K562 (cell line): ENCODE measurements around the gene NAA50. TPM values are rescaled to one million over a fixed set of nuclear protein-coding genes. Genes with fewer than 3 reads are reported as not detected.

Experiments
- CBFA2T3 ChIP-seq: fragments of 450-650 bp; IDR thresholded peaks from 2 replicates; pipeline ENCODE4 v1.6.1; 2017
- CBX3 ChIP-seq, 2 experiments: IDR thresholded peaks; 1 replicate in 1 of 2; 2 replicates in 1 of 2; pipeline ENCODE4 v1.6.1; 2012; ENCODE audit warnings: inconsistent platforms in 2 of 2, low read length in 2 of 2, borderline replicate concordance in 1 of 2, control low read depth in 1 of 2
- CHD7 ChIP-seq: fragments of 200-600 bp; sonication (generic); IDR thresholded peaks from one replicate; pipeline ENCODE4 v1.6.1; 2012; ENCODE audit warnings: mild to moderate bottlenecking, low read depth, low read length, inconsistent platforms
- EWSR1 ChIP-seq: fragments of 450-650 bp; IDR thresholded peaks from 2 replicates; pipeline ENCODE4 v1.6.1; 2018; ENCODE audit warnings: borderline replicate concordance, mild to moderate bottlenecking, low read depth, moderate library complexity; ENCODE audit not compliant: partially characterized antibody
- FOXO4 ChIP-seq: fragments of 450-650 bp; formaldehyde crosslinking; IDR thresholded peaks from 2 replicates; pipeline ENCODE4 v1.4.0; 2020; ENCODE audit warnings: mild to moderate bottlenecking, moderate library complexity
- MTA1 ChIP-seq: fragments of 450-650 bp; IDR thresholded peaks from 2 replicates; pipeline ENCODE4 v1.6.1; 2017; ENCODE audit warnings: borderline replicate concordance
- NCOA6 ChIP-seq: fragments of 450-650 bp; IDR thresholded peaks from 2 replicates; pipeline ENCODE4 v1.6.1; 2017; ENCODE audit warnings: mild to moderate bottlenecking
- POLR2AphosphoS5 ChIP-seq: IDR thresholded peaks from 2 replicates; pipeline ENCODE4 v1.6.1; 2011; ENCODE audit warnings: mild to moderate bottlenecking, low read depth, low read length, moderate library complexity; ENCODE audit not compliant: control insufficient read depth, insufficient read depth
- RNF2 ChIP-seq: sonication (generic); IDR thresholded peaks from 2 replicates; pipeline ENCODE4 v1.6.1; 2016
- SETDB1 ChIP-seq: IDR thresholded peaks from one replicate; pipeline ENCODE4 v1.6.1; 2012; ENCODE audit warnings: low read length, control low read depth, inconsistent platforms
- SIRT6 ChIP-seq: IDR thresholded peaks from one replicate; pipeline ENCODE4 v1.6.1; 2012; ENCODE audit warnings: low read depth, mild to moderate bottlenecking, control low read depth, inconsistent platforms, low read length, moderate library complexity
- SNIP1 ChIP-seq: fragments of 450-650 bp; IDR thresholded peaks from 2 replicates; pipeline ENCODE4 v1.7.1; 2017; ENCODE audit warnings: low read depth, mild to moderate bottlenecking
- SREBF2 ChIP-seq: sonication (generic); formaldehyde crosslinking; IDR thresholded peaks from 2 replicates; pipeline ENCODE4 v1.4.0; 2020; ENCODE audit warnings: mild to moderate bottlenecking, missing genetic modification reagents
- TAL1 ChIP-seq: fragments of 450-650 bp; IDR thresholded peaks from 2 replicates; pipeline ENCODE4 v1.6.1; 2016; ENCODE audit warnings: mild to moderate bottlenecking
- TRIM24 ChIP-seq, 2 experiments: fragments of 450-650 bp; IDR thresholded peaks; 2 replicates each; pipeline ENCODE4 v1.6.1; 2016
- polyA plus RNA-seq, 8 experiments: library from polyadenylated mRNA; depleted of rRNA in 4 of 8; stranded (reverse) in 5 of 8; unstranded in 3 of 8; fragments of >200 nt; fragmentation: Nextera tagmentation in 2 of 8; fragmentation: Illumina TruSeq in 1 of 8; extraction: Ambion mirVana in 2 of 8; extraction: Trizol in 1 of 8; gene quantifications; 2 replicates each; pipeline versions ENCODE4 v1.2.1 to v1.2.3, GENCODE V29; 2011 to 2014; ENCODE audit warnings: inconsistent platforms in 1 of 8, missing spikeins in 1 of 8
- total RNA-seq, 7 experiments: library from RNA; depleted of rRNA in 6 of 7; stranded (reverse); fragments of >200 nt in 6 of 7; fragmentation: Illumina TruSeq in 2 of 7; extraction: Trizol in 2 of 7; gene quantifications; 2 replicates each; pipeline versions ENCODE4 v1.2.1 to v1.2.3, GENCODE V29; 2011 to 2021; ENCODE audit warnings: low replicate concordance in 1 of 7

Gene NAA50
- total and polyA plus RNA-seq, 9 of the 15 experiments (the other 6 are each of a cell fraction or from before 2014, with no cell fraction given), result 40.0 to 301 (median 112) TPM

- TF ChIP-seq POLR2AphosphoS5, result 0 out of 2 replicates have a peak, but pooled peaks have one; percentile 32
- no peak for TF ChIP-seq NCOA6
- no peak for TF ChIP-seq CBFA2T3
- TF ChIP-seq EWSR1, result no peak
- peak in 1 of 2 experiments; percentile 83; a peak in 2 of 4 replicates for TF ChIP-seq TRIM24 (IDR thresholded peaks at IDR 0.05)
- TF ChIP-seq RNF2, result peak; percentile 71; the same call in 1 of the 2 replicates
- no peak for TF ChIP-seq MTA1
- no peak for TF ChIP-seq SIRT6
- no peak for TF ChIP-seq FOXO4 (CRISPR knock-in tag)
- TF ChIP-seq SNIP1, result no peak
- no peak for TF ChIP-seq SREBF2 (CRISPR knock-in tag)
- TF ChIP-seq CBX3 (IDR thresholded peaks at IDR 0.05; ENCODE audit: borderline replicate concordance in 1 of 2, low read length in 2 of 2), result peak in 1 of 2 experiments; percentile 41; a peak in 1 of 3 replicates
- no peak for TF ChIP-seq CHD7
- TF ChIP-seq SETDB1, result no peak
- no peak for TF ChIP-seq TAL1
Measured at GRCh38 chr3:113746548-113747282, 666 bp upstream of the NAA50 start, which contains the start of gene ATP6V1A (continued).
